Hematopoietic multipotent progenitor cell treated with erythropoietin and hydrocortisone succinate and interleukin-3 and kit ligand, for 15 days (in vitro differentiated cells): ENCODE data around the gene MYOM1.
"Not testable (repeated sequence)": the region's sequence is repeated elsewhere in the genome, so short reads cannot be mapped to it uniquely, and the experiment has no call there.

Source experiments
- DNase-seq: peaks from one replicate; pipeline ENCODE4 v3.0.0-alpha.2; 2015; ENCODE audit warnings: low spot score

The MYOM1 gene

GRCh38 chr18:3218819-3219218 is 949 bp downstream of the MYOM1 start:
- DNase-seq = no peak

GRCh38 chr18:3217948-3218647 is 1.7 kb downstream of the MYOM1 start:
- DNase-seq = no peak

DNA sequence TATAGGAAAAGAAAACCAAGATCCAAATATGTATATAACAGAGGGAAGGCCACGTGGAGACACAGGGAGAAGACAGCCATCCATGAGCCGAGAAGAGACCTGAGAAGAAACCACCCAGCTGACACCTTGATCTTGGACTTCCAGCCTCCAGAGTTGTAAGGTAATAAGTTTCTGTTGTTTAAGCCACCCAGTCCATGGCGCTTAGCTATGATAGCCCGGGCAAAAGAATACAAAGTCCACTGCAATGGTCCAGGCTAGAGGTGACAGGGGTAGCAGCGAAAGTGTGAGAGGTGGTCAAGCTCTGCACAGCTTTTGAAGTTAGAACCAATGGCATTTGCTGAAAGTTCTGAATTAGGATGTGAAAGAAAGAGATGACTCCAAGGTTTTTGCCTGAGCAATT is 2.8 kb downstream of the MYOM1 start:
- DNase-seq = no peak

- DNase-seq = no peak
These were observed 4.7 kb downstream of the MYOM1 start for GRCh38 chr18:3214855-3215637.

DNA sequence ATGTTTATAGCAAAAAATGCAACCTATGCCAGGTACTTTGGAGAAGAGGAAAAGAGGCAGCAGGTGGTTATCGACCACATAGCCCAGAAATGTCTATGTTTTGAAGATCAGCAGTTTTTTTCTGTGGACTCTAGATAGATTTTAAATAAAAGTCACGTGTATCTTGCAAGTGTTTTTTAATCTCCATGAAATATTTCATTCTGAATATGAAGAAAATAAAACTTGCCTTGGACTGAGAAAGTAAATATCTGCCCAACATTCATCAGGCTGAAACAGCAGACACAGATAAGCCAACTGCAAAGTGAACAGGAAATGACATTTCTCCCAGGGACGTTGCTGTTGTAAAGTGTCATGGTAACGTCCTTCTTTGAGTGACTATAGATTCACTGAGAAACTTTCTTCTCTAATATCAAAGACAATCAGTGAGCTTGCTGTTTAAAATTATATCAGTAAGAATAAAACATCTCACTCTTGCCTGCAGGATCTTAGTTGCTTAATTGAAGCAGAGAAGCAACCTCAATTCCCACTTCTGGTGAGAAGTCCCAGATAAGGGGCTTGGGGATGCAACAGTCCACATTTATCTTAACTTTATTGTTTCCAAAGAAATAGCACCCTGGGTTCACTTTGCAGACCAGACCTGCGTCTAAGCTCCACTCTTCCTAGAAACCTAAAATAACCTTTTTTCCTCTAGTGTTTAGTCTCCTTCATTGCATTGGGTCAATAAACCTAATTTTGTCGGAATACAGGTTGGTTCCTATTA is 6.3 kb downstream of the MYOM1 start:
- DNase-seq = no peak

GRCh38 chr18:3212657-3213056 is 7.1 kb downstream of the MYOM1 start:
- no peak for DNase-seq

GRCh38 chr18:3211236-3211992 is 8.4 kb downstream of the MYOM1 start:
- DNase-seq = no peak

GRCh38 chr18:3209859-3210569 is 9.8 kb downstream of the MYOM1 start:
- no peak for DNase-seq

DNA sequence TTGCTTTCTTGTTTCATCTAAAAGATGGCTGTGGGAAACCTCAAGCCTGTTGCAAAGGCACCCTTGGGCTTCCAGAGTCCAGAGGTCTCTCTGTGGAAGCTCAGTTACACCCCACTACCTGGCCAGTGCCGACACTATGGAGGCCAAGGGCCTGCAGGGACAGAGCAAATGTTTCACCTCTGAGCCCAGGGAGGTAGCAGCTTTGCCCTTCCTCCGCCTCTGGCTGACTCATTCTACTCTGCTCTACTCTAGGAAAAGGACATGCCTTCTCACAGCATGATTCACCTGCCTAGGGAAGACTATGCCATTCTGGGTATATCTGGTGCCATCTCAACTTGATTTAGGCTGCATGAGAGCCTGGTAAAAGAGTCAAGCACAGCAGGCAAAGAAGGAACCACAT is 12.2 kb downstream of the MYOM1 start:
- no peak for DNase-seq

GRCh38 chr18:3205239-3205638 is 14.5 kb downstream of the MYOM1 start:
- no peak for DNase-seq

- DNase-seq = no peak
These were observed 19.7 kb downstream of the MYOM1 start for GRCh38 chr18:3199942-3200645.

- not testable (repeated sequence) for DNase-seq
These were observed 21.4 kb downstream of the MYOM1 start for GRCh38 chr18:3198260-3198860.

GRCh38 chr18:3194947-3195612 is 24.7 kb downstream of the MYOM1 start:
- no peak for DNase-seq

GRCh38 chr18:3193331-3193730 is 26.4 kb downstream of the MYOM1 start:
- no peak for DNase-seq

GRCh38 chr18:3192752-3193151 is 27.0 kb downstream of the MYOM1 start:
- no peak for DNase-seq

- no peak for DNase-seq
These were observed 27.5 kb downstream of the MYOM1 start for GRCh38 chr18:3192286-3192685.

DNA sequence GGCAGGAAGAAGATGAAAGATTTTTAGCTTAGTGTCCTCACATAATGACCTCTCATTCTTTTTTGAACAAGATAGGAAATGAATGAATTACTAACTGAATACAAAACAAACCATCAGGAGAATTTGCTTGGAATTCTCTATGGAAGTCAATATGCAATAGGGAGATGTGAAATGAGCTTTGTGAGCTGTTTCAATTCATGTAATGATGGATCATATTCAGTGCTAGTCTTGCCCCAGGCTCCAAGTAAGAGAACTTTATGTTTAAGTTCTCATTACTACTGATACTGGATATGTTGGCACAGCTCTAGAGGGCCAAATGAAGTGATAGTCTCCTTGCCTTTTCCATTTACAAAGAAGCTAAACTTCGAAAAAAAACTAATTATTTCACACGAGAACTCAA is 29.2 kb downstream of the MYOM1 start:
- DNase-seq = no peak

- no peak for DNase-seq
These were observed 29.9 kb downstream of the MYOM1 start for GRCh38 chr18:3189884-3190283.

DNA sequence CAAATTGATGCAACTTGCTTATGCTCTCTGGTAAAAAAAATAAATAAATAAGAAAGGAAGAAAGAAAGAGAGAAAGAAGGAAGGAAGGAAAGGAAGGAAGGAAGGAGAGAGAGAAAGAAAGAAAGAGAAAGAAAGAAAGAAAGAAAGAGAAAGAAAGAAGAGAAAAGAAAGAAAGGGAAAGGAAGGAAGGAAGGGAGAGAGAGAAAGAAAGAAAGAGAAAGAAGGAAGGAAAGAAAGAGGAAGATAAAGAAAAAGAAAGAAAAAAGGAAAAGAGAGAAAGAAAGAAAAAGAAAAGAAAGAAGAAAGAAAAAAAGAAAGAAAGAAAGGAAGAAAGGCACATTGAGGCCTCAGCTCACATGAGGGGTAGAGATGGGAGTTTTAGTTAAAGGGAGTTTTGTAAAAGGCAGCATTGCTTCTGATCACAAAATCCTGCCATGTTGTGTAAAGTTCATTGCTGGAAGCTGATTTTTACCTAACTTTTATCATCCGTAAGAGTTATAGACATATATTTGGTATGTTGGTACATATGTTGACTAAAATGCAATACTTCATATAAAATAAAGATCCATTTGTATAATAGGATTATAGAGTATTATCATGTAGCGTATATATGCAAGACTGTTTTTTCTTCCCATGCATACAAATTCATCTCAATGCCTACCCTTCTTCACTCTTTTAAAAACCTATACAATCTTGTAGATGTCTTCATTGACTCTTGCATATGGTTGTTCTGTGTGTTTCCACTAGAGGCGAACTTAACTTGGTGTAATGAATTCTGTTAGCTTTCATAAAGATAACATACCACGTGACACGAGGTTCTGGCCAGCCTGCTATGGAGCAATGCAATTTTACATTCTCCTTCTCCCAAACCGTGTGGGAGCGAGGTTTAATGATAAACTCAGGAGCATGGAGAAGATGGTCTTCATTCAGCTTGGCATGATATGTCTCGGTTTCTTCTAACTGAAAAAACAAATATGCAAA is 32.8 kb downstream of the MYOM1 start:
- DNase-seq = peak; percentile 6
